ENCODE data around the gene RESF1. TPM values are rescaled to one million over a fixed set of nuclear protein-coding genes. Genes with fewer than 3 reads are reported as not detected.

Gene RESF1
- polyA plus RNA-seq, 6 donors from 2014 or later: 38.6 to 242 (median 117) TPM

GRCh38 chr12:32000373-32001005, 41.3 kb downstream of the RESF1 start:
- peaks cover 0 to 14% (median 12%) of the 10 kb centered on the region in 3 donors for H3K4me1 Mint-ChIP-seq
- no peak overlapping the region for H3K4me3 Mint-ChIP-seq
- ATAC-seq (ENCODE audit: low read depth in 2 of 2) (no peak), DNase-seq (no peak)
- H3K27ac Mint-ChIP-seq: peak overlapping the region in 4 of 6 donors; percentile 30 to 74 (median 53)
- H3K9me3 Mint-ChIP-seq: no peaks in the 10 kb centered on the region
- H3K27me3 Mint-ChIP-seq: no peaks in the 10 kb centered on the region
- peaks cover 0 to 7% of the 10 kb centered on the region in 2 donors for H3K36me3 Mint-ChIP-seq

- DNase-seq: no peak
- Mint-ChIP-seq H3K27ac (peak overlapping the region in 5 of 6 donors; percentile 1 to 72 (median 56)), H3K4me1 (peaks cover 0 to 19% (median 13%) of the 10 kb centered on the region in 3 donors), H3K4me3 (no peak overlapping the region), H3K9me3 (no peaks in the 10 kb centered on the region), H3K36me3 (peaks cover 0 to 7% of the 10 kb centered on the region in 2 donors), H3K27me3 (no peaks in the 10 kb centered on the region)
- no peak for ATAC-seq (ENCODE audit: low read depth in 2 of 2)
Measured at GRCh38 chr12:32002848-32003493, 43.8 kb downstream of the RESF1 start.

DNA sequence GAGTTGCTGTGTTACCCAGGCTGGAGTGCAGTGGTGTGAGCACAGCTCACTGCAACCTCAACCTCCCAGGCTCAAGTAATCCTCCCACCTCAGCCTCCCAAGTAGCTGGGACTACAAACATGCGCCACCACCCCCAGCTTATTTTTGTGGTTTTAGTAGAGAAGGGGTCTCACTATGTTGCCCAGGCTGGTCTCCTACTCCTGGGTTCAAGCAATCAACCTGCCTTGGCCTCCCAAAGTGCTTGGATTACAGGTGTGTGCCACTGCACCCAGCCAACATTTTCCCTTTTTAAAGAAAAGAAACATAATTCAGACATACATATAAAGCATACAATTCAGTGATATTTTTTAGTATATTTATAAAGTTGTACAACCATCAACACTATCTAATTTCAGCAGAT, 44.4 kb downstream of the RESF1 start:
- no peak for ATAC-seq (ENCODE audit: low read depth in 2 of 2)
- no peak for DNase-seq
- Mint-ChIP-seq H3K4me1 (peaks cover 0 to 17% (median 11%) of the 10 kb centered on the region in 3 donors), H3K27ac (peak overlapping the region in 3 of 6 donors; percentile 47 to 76 (median 72)), H3K9me3 (no peaks in the 10 kb centered on the region), H3K36me3 (peaks cover 0 to 7% of the 10 kb centered on the region in 2 donors), H3K27me3 (no peaks in the 10 kb centered on the region), H3K4me3 (no peak overlapping the region)

DNA sequence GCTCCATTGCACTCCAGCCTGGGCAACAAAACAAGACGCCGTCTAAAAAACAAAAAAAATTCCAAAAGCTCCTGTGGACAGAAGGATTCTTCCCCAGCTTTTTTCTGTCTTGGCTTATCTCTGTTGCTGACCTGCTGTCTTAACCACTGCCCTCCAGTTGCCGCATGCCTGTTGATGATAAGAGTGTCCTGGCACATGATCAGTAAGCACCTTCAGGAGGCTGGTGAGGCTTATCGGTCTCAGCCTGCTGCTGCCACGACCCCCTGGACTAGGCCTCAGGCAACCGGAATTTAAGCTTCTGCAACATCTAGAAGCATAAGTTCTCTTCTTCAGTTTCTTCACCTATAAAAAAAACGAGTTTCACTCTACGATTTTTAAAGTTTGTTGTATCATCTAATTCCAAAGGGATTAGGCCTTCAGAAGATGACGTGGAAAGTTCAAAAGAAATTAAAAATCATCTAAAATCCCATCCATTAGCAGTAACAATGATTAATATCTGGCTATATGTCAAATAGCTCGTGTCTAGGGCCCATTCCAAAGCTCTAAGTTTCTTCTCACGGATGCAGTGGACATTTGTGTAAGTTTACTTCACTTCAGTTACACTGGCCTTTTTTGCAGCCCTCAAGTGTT, 46.4 kb downstream of the RESF1 start:
- H3K27ac Mint-ChIP-seq: peak overlapping the region in 2 of 6 donors; percentile 41 to 46
- peaks cover 0 to 6% of the 10 kb centered on the region in 2 donors for H3K36me3 Mint-ChIP-seq
- no peak overlapping the region for H3K4me3 Mint-ChIP-seq
- peaks cover 0 to 11% (median 6%) of the 10 kb centered on the region in 3 donors for H3K4me1 Mint-ChIP-seq
- DNase-seq (no peak), ATAC-seq (ENCODE audit: low read depth in 2 of 2) (no peak)
- H3K9me3 Mint-ChIP-seq: no peaks in the 10 kb centered on the region
- no peaks in the 10 kb centered on the region for H3K27me3 Mint-ChIP-seq

Other genes with a start within 250 kb of the RESF1 start
- 10 to 100 TPM; 29.2 to 59.1 (median 37.0) TPM for gene AMN1, start 230.4 kb upstream of the RESF1 start, polyA plus RNA-seq (ENCODE audit: low read depth in 6 of 6)
- 10 to 100 TPM in 5 of 6 donors, 1 to 10 TPM in 1; 2.9 to 20.6 (median 13.1) TPM for gene BICD1, start 147.4 kb downstream of the RESF1 start, polyA plus RNA-seq (ENCODE audit: low read depth in 6 of 6)

Data from naive B cell (primary cell).